Activated CD8-positive, alpha-beta T cell treated with anti-CD3 and anti-CD28 coated beads for 36 hours (primary cell): ENCODE data around the gene ZNF326. TPM values are rescaled to one million over a fixed set of nuclear protein-coding genes. Genes with fewer than 3 reads are reported as not detected.

Experiments
- ATAC-seq: fragments of 200-7000 bp; cut with Tn5 transposase; one replicate; pipeline ENCODE4 v1.10.0; 2021; ENCODE audit warnings: mild to moderate bottlenecking, moderate library complexity
- CTCF ChIA-PET: fragments of 350-600 bp; sonication (Branson Sonifier 250); formaldehyde crosslinking; loops from one replicate; lab custom pipeline; 2021; ENCODE audit warnings: antibody characterized with exemption; lab: Charles Lee
- POLR2A ChIA-PET: fragments of 350-600 bp; sonication (Branson Sonifier 250); formaldehyde crosslinking; loops from one replicate; lab custom pipeline; 2021; ENCODE audit warnings: antibody characterized with exemption; lab: Charles Lee
- DNase-seq: peaks from one replicate; pipeline ENCODE4 v3.0.0-alpha.2; 2020
- H3K27ac Mint-ChIP-seq: one replicate; pipeline ENCODE4 v1.8.0; 2021; ENCODE audit warnings: mild to moderate bottlenecking, mixed read lengths
- H3K27me3 Mint-ChIP-seq: one replicate; pipeline ENCODE4 v1.8.0; 2021; ENCODE audit warnings: mixed read lengths
- H3K36me3 Mint-ChIP-seq: one replicate; pipeline ENCODE4 v1.8.0; 2021; ENCODE audit warnings: low read depth, mixed read lengths
- H3K4me1 Mint-ChIP-seq: one replicate; pipeline ENCODE4 v1.8.0; 2021; ENCODE audit warnings: low read depth, mixed read lengths
- H3K4me3 Mint-ChIP-seq: one replicate; pipeline ENCODE4 v1.8.0; 2021; ENCODE audit warnings: mild to moderate bottlenecking, moderate library complexity, mixed read lengths
- H3K9me3 Mint-ChIP-seq: one replicate; pipeline ENCODE4 v1.8.0; 2021; ENCODE audit warnings: mixed read lengths
- intact Hi-C: fragments of 100-400 bp; cut with micrococcal nuclease; formaldehyde crosslinking; loops from one replicate; pipeline ENCODE4 v1.10.0; 2022
- total RNA-seq, 2 experiments: library from RNA; stranded (reverse); gene quantifications; one replicate each; pipeline ENCODE4 v1.2.3, GENCODE V29; 2021
- TF ChIP-seq, protein P1 (sequence below): fragments of 200-600 bp; IDR thresholded peaks from one replicate; pipeline ENCODE4 v1.8.0; 2022; ENCODE audit warnings: antibody characterized with exemption, mild to moderate bottlenecking

ZNF326 gene
- total RNA-seq, 2 experiments from 2014 or later: 21.1 to 21.4 TPM

DNA sequence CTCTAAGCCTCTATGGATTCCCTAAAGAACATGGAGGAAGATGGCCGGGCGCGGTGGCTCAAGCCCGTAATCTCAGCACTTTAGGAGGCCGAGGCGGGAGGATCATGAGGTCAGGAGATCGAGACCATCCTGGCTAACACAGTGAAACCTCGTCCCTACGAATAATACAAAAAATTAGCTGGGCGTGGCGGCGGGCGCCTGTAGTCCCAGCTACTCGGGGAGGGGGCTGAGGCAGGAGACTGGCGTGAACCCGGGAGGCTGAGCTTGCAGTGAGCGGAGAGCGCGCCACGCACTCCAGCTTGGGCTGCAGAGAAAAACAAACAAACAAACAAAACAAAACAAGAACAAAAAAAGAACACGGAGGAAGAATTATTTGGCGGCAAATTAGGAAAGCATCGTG is 5.8 kb upstream of the ZNF326 start:
- no peak for ATAC-seq
- ChIA-PET POLR2A (interaction anchor here (1.4 kb wide), 1 partner anchor 174 kb away, joined by 3 read pairs; no protein-coding TSS in a partner anchor), CTCF (interaction anchor here (0.6 to 6.5 kb wide), 13 partner anchors 11 to 207 kb away, joined by 3 to 50 read pairs (median 4); partner anchors contain the start of gene LRRC8D)
- H3K4me3 Mint-ChIP-seq: no peak overlapping the region
- TF ChIP-seq, protein P1, sequence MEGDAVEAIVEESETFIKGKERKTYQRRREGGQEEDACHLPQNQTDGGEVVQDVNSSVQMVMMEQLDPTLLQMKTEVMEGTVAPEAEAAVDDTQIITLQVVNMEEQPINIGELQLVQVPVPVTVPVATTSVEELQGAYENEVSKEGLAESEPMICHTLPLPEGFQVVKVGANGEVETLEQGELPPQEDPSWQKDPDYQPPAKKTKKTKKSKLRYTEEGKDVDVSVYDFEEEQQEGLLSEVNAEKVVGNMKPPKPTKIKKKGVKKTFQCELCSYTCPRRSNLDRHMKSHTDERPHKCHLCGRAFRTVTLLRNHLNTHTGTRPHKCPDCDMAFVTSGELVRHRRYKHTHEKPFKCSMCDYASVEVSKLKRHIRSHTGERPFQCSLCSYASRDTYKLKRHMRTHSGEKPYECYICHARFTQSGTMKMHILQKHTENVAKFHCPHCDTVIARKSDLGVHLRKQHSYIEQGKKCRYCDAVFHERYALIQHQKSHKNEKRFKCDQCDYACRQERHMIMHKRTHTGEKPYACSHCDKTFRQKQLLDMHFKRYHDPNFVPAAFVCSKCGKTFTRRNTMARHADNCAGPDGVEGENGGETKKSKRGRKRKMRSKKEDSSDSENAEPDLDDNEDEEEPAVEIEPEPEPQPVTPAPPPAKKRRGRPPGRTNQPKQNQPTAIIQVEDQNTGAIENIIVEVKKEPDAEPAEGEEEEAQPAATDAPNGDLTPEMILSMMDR: no peak
- H3K36me3 Mint-ChIP-seq: no peaks in the 10 kb centered on the region
- intact Hi-C loops: loop anchor here (5.0 to 10.0 kb wide), 2 partner anchors 207 to 354 kb away; partner anchors contain the start of gene LRRC8C
- H3K27ac Mint-ChIP-seq: no peak overlapping the region
- peaks cover 15% of the 10 kb centered on the region for H3K4me1 Mint-ChIP-seq
- H3K9me3 Mint-ChIP-seq: no peaks in the 10 kb centered on the region
- no peak for DNase-seq
- peaks cover 4% of the 10 kb centered on the region for H3K27me3 Mint-ChIP-seq

DNA sequence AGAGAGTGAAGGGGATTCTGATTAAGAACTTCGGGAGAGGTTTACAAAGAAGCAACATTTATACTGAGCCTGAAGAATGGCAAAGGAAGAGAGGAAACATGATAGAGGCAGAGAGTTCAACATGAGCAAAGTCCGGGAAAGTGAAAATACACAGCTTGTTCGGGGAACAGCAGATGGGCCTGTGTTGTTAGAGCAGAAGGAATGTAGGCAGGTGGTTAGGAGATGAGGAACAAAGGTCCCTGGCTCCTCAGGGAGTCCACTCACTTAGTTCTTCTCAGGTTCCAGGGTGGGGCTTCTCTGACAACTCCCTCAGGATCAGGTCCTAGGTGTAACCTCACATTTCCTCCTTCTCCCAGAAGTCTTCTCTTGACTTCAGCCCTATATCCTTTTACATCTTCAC is 5.1 kb upstream of the ZNF326 start:
- Mint-ChIP-seq H3K9me3 (no peaks in the 10 kb centered on the region), H3K4me3 (no peak overlapping the region), H3K36me3 (no peaks in the 10 kb centered on the region), H3K27me3 (peaks cover 4% of the 10 kb centered on the region), H3K4me1 (peaks cover 16% of the 10 kb centered on the region), H3K27ac (no peak overlapping the region)
- intact Hi-C loops: loop anchor here (5.0 to 10.0 kb wide), 3 partner anchors 207 to 505 kb away; partner anchors contain the start of gene LRRC8C
- CTCF ChIA-PET: interaction anchor here (0.6 to 6.5 kb wide), 6 partner anchors 16 to 208 kb away, joined by 3 to 50 read pairs (median 8); no protein-coding TSS in a partner anchor
- no peak for ATAC-seq
- TF ChIP-seq, protein P1: no peak
- DNase-seq: no peak
- POLR2A ChIA-PET: interaction anchor here (1.4 kb wide), 1 partner anchor 174 kb away, joined by 3 read pairs; no protein-coding TSS in a partner anchor

DNA sequence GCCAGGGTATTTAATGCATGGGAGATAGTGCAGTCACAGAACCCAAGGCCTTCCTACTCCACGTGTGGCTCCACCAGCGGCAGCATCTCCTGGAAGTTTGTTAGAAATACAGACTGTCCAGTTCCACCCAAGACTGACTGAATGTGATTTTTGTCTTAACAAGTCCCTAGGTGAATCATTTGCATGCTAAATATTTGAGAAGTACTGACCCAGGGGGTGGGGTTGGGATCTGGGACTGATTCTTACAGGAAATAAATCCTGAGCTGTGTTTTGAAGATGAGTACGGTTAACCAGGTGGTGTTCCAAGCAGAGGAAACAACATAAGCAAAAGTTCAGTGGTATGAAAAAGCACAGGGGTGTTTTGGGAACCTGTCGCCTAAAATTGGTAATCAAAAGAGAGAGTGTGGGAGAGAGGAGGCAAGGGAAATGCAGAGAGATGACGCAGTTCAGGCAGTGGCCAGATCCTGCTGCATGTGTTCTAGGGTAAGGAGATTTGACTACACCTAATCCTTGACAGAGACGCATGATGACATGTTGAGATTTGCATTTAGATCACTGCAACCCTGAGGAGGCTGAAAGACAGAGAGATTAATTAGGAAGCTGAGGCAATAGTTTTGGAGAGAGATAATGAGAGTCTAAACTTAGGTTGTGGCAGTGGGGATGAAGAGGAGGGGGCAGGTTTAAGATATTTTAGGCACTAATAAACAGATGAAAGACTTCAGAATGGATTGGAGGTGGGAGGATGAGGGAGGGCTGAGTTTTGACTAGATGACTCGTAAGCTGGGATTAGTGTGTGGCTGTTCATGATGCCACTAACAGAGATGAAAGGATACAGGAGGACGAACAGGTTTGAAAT is 3.7 kb upstream of the ZNF326 start:
- ATAC-seq (no peak), DNase-seq (no peak)
- H3K36me3 Mint-ChIP-seq: peaks cover 2% of the 10 kb centered on the region
- TF ChIP-seq, protein P1: no peak
- CTCF ChIA-PET: interaction anchor here (1.3 to 6.5 kb wide), 4 partner anchors 9 to 209 kb away, joined by 3 to 50 read pairs (median 6); no protein-coding TSS in a partner anchor
- no peak overlapping the region for H3K4me3 Mint-ChIP-seq
- peaks cover 4% of the 10 kb centered on the region for H3K27me3 Mint-ChIP-seq
- intact Hi-C loops: loop anchor here (10.0 kb wide), 1 partner anchor 506 kb away; no protein-coding TSS in a partner anchor
- no peak overlapping the region for H3K27ac Mint-ChIP-seq
- peaks cover 17% of the 10 kb centered on the region for H3K4me1 Mint-ChIP-seq
- H3K9me3 Mint-ChIP-seq: no peaks in the 10 kb centered on the region
- POLR2A ChIA-PET: interaction anchor here (0.9 to 1.0 kb wide), 3 partner anchors 13 to 387 kb away, joined by 3 read pairs; no protein-coding TSS in a partner anchor

DNA sequence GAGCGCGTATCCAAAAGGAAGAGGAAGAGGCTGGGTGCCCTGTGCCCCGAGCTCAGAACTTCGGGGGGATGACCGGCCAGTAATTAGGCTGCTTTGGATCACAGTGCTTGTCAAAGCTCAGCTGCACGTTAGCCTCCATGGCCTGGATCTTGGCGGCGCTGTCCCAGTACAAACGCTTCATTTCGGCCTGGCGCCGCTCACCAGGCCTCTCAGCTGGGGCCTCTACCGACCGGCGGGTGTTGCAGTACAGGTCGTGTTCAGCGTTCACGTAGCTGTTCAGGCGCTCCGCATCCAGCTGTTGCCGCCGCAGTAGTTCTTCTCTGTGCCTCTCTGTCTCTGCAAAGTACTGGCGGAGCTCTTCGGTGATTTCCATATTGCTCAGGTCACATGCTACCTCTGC is 1.4 kb upstream of the ZNF326 start:
- ChIA-PET CTCF (interaction anchor here (0.9 to 1.2 kb wide), 3 partner anchors 148 to 510 kb away, joined by 3 read pairs; no protein-coding TSS in a partner anchor), POLR2A (interaction anchor here (0.5 to 1.5 kb wide), 4 partner anchors 147 to 427 kb away, joined by 3 to 4 read pairs (median 3); no protein-coding TSS in a partner anchor)
- intact Hi-C loops: loop anchor here (10.0 kb wide), 1 partner anchor 509 kb away; no protein-coding TSS in a partner anchor
- Mint-ChIP-seq H3K4me1 (peaks cover 38% of the 10 kb centered on the region), H3K4me3 (peak overlapping the region; percentile 14), H3K27ac (no peak overlapping the region), H3K36me3 (peaks cover 17% of the 10 kb centered on the region), H3K9me3 (no peaks in the 10 kb centered on the region), H3K27me3 (peaks cover 4% of the 10 kb centered on the region)
- DNase-seq: no peak
- no peak for ATAC-seq
- TF ChIP-seq, protein P1: no peak
